ENCODE measurements around the gene AP1M1. TPM values are rescaled to one million over a fixed set of nuclear protein-coding genes. Genes with fewer than 3 reads are reported as not detected.

The AP1M1 gene
- total RNA-seq, 6 experiments from 2014 or later, result 83.1 to 97.6 (median 93.3) TPM

DNA sequence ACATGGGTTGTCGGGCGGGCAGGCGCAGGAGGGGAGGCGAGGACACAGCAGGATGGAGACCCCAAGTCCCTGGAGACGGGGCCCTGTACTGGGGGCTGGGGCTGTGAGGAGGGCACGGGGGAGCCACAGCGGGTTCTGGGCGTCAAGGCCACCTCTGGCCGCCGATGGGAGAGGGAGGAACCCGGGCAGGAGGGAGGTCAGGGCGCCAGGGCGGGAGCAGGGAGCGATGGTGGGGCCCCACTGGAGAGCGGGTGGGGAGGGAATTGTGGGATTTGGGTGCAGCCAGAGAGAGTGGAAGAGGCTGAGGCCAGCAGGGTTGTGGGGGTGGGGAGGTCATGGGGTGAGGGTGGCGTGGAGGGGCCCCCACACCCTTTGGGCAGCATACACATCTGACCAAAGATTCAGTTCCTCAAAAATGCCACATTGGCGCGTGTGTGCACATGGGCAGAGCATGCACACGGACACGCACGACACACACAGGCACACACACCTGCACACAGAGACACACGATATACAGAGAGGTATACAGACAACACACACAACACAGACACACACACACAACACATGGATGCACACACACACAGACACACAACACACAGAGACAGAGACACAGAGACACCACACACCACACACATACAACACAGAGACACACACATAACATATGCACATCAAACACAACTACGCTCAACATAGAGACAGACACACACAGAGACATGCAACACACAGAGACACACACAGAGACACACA lies 54.9 kb downstream of the AP1M1 start:
- no peaks in the 10 kb centered on the region for H3K36me3 Mint-ChIP-seq (ENCODE audit: low read depth)
- no peaks in the 10 kb centered on the region for H3K9me3 Mint-ChIP-seq
- no peak for DNase-seq
- no peak overlapping the region for H3K27ac Mint-ChIP-seq
- H3K27me3 Mint-ChIP-seq (ENCODE audit: insufficient read depth), result peaks cover 6% of the 10 kb centered on the region
- TF ChIP-seq, protein P1, sequence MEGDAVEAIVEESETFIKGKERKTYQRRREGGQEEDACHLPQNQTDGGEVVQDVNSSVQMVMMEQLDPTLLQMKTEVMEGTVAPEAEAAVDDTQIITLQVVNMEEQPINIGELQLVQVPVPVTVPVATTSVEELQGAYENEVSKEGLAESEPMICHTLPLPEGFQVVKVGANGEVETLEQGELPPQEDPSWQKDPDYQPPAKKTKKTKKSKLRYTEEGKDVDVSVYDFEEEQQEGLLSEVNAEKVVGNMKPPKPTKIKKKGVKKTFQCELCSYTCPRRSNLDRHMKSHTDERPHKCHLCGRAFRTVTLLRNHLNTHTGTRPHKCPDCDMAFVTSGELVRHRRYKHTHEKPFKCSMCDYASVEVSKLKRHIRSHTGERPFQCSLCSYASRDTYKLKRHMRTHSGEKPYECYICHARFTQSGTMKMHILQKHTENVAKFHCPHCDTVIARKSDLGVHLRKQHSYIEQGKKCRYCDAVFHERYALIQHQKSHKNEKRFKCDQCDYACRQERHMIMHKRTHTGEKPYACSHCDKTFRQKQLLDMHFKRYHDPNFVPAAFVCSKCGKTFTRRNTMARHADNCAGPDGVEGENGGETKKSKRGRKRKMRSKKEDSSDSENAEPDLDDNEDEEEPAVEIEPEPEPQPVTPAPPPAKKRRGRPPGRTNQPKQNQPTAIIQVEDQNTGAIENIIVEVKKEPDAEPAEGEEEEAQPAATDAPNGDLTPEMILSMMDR (IDR thresholded peaks at IDR 0.05), result no peak
- no peak overlapping the region for H3K4me3 Mint-ChIP-seq
- 0 out of 2 replicates have a peak, but pooled peaks cover under 1% of the 10 kb centered on the region for H3K4me1 Mint-ChIP-seq (ENCODE audit: low read depth)

DNA sequence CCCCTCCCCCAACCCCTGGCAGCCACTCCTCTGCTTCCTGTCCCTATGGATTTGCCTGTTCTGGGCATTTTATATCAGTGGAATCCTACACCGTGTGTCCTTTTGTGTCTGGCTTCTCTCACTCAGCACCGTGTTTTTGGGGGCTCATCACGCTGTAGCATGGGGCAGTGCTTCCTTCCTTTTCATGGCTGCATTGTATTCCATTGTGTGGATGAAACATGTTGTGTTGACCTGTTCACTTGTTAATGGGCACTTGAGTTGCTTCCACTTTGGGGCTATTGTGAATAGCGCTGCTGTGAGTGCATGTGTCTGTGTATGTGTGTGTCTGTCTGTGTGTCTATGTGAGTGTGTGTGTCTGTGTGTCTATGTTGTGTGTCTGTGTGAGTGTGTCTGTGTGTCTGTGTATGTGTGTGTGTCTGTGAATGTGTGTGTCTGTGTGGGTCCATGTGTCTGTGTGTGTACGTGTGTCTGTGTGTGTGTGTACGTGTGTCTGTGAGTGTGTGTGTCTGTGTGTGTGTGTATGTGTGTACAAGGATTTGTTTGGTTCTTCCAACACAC lies 57.2 kb downstream of the AP1M1 start:
- Mint-ChIP-seq H3K36me3 (ENCODE audit: low read depth) (no peaks in the 10 kb centered on the region), H3K27ac (no peak overlapping the region), H3K4me3 (no peak overlapping the region), H3K9me3 (no peaks in the 10 kb centered on the region), H3K4me1 (ENCODE audit: low read depth) (no peaks in the 10 kb centered on the region), H3K27me3 (ENCODE audit: insufficient read depth) (peaks cover 15% of the 10 kb centered on the region)
- DNase-seq, result no peak
- TF ChIP-seq, protein P1 (IDR thresholded peaks at IDR 0.05), result no peak

DNA sequence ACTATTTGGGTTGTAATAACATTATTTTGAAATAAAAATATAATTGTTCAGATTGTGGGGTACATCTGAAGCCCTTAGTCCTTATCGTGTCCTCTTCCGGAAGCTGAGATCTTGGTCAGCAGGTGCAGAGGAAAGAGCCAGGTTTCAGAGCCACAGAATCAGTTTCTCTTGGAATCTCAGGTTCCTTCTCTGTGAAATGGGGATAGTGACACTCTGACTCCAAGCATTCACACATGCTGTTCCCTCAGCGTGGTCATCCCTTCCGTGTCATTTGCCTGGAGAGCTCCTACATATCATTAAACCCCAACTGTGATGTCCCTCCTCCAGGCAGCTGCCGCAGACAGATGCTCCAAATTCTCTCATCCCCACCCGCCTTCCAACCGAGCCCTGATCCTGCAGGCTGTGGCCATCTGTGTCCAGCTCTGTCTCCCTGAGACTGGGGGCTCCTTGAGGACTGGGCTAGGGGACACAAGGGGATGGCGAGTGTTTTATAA lies 59.8 kb downstream of the AP1M1 start:
- peaks cover 26% of the 10 kb centered on the region for H3K27me3 Mint-ChIP-seq (ENCODE audit: insufficient read depth)
- no peaks in the 10 kb centered on the region for H3K9me3 Mint-ChIP-seq
- TF ChIP-seq, protein P1 (IDR thresholded peaks at IDR 0.05), result no peak
- no peak overlapping the region for H3K4me3 Mint-ChIP-seq
- no peak overlapping the region for H3K27ac Mint-ChIP-seq
- DNase-seq, result no peak
- H3K36me3 Mint-ChIP-seq (ENCODE audit: low read depth), result no peaks in the 10 kb centered on the region
- no peaks in the 10 kb centered on the region for H3K4me1 Mint-ChIP-seq (ENCODE audit: low read depth)

DNA sequence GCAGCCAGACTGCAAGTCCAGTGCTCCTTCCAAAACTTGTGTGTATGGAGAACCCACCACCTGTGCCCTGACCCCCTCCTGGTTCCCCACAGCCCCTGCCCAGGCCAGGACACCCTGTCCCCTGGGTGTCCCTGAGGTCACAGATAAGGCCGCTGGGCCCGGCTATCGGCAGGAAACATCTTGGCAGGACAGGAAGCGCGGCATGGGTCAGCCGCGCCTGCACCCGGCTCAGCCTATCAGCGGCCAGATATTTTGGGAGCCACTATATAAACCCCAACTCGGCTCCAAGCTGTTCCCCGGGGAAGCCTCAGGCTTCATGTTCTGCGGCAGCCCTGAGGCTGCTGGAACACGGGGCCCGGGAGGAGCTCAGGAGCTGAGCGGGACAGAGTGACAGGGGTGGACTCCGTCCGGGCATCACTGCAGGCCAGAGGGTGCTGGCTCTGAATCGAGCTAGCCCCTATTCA lies 60.8 kb downstream of the AP1M1 start:
- TF ChIP-seq, protein P1 (IDR thresholded peaks at IDR 0.05), result no peak
- Mint-ChIP-seq H3K36me3 (ENCODE audit: low read depth) (no peaks in the 10 kb centered on the region), H3K27ac (no peak overlapping the region), H3K4me3 (no peak overlapping the region), H3K4me1 (ENCODE audit: low read depth) (no peaks in the 10 kb centered on the region), H3K27me3 (ENCODE audit: insufficient read depth) (peaks cover 29% of the 10 kb centered on the region), H3K9me3 (no peaks in the 10 kb centered on the region)
- no peak for DNase-seq

DNA sequence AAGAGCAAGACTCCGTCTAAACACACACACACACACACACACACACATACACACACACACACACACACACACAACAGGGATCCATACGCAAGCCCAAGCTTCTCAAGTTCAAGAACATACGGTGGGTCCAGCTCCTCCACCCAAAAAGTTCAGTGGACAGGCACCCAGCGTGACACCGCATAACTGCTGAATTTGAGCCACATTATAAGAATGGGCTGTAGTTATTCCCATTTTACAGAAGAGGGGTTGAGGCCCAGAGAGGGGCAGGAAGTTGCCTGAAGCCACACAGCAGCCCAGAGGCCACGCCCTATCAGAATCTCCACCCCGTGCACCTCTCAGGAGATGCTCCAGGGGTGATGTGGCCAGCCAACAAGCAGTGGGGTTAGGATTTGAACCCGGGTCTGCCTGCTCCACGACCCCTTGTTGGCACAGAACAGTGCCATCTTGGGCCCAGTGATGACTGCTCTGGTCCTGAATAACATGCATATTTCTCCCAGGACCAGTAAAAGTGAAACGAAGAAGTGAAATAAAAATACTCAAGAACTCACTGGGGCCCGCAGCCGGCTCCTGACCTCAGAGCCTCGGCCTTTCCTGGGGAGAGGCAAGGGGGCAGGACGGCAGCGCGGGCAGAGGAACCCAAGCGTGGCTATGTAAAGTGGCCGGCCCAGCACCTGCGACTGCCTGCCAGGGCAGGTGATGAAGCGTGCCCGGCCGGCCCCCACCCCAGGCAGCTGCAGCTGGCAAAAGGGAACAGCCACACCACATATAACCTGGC lies 61.9 kb downstream of the AP1M1 start:
- H3K9me3 Mint-ChIP-seq, result no peaks in the 10 kb centered on the region
- no peak overlapping the region for H3K4me3 Mint-ChIP-seq
- no peaks in the 10 kb centered on the region for H3K4me1 Mint-ChIP-seq (ENCODE audit: low read depth)
- H3K27me3 Mint-ChIP-seq (ENCODE audit: insufficient read depth), result peaks cover 29% of the 10 kb centered on the region
- no peak for DNase-seq
- H3K36me3 Mint-ChIP-seq (ENCODE audit: low read depth), result no peaks in the 10 kb centered on the region
- TF ChIP-seq, protein P1 (IDR thresholded peaks at IDR 0.05), result no peak
- H3K27ac Mint-ChIP-seq, result no peak overlapping the region

Measured in HFFc6 (cell line).